NCI-H2227 treated with DMSO at 0.1 percent for 48 hours (cell line): ENCODE measurements around the gene DQX1.
A peak's percentile ranks its signal among the peaks of the same experiment; 100 is the strongest.

Experiments
- DNase-seq: peaks from one replicate; lab custom pipeline; 2025; lab: John Stamatoyannopoulos, UW

Gene DQX1

GRCh38 chr2:74532222-74532621, 6.2 kb upstream of the DQX1 start:
- peak; percentile 40 for DNase-seq

- DNase-seq, result no peak
Measured at GRCh38 chr2:74531666-74532065, 5.6 kb upstream of the DQX1 start.

DNA sequence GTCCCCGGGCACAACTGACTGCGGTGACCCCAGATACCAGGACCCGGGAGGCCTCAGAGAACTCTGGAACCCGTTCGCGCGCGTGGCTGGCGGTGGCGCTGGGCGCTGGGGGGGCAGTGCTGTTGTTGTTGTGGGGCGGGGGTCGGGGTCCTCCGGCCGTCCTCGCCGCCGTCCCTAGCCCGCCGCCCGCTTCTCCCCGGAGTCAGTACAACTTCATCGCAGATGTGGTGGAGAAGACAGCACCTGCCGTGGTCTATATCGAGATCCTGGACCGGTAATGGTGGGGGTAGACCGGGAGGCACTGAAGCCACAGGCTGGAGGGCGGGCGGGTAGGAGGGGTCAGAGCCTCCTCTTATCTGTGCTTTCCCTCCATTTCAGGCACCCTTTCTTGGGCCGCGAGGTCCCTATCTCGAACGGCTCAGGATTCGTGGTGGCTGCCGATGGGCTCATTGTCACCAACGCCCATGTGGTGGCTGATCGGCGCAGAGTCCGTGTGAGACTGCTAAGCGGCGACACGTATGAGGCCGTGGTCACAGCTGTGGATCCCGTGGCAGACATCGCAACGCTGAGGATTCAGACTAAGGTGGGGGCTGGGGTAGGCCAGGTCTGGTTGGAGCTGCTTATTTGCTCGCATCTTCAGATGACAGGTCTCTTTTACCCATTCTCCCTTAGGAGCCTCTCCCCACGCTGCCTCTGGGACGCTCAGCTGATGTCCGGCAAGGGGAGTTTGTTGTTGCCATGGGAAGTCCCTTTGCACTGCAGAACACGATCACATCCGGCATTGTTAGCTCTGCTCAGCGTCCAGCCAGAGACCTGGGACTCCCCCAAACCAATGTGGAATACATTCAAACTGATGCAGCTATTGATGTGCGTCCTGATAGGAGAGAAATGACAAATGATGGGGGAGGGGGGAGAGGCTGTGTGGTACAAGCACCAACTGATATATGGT, 4.5 kb upstream of the DQX1 start:
- DNase-seq, result peak; percentile 15

- DNase-seq, result peak; percentile 97
Measured at GRCh38 chr2:74529357-74530238, 3.6 kb upstream of the DQX1 start, which contains the start of the genes AUP1 and HTRA2. Gene AUP1, minus strand, starts transcription at chr2:74529706. Its CDS starts 77 bp downstream, at chr2:74529629. Gene HTRA2, plus strand, starts transcription at chr2:74529933. Its CDS starts 74 bp downstream, at chr2:74530007.

- DNase-seq, result no peak
Measured at GRCh38 chr2:74528600-74529356, 2.7 kb upstream of the DQX1 start.

DNA sequence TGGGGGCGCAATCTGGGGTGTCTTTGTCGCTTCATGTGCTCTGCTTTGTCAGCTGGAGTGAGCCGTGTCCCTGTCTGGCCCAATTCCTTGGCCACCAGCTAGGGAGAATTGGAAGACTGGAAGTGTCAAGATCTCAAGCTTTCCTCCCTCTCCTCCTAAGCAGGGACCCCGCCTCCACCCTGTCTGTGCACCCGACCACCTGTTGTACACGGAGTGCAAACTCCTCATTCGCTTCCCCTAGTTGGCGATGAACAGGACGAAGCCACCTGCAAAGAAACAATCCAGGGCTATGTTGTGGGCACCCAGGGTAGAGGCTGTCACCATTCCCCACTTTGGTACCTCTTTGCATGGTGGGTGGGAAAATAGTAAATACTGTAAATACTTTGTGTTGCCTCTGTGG, 1.7 kb upstream of the DQX1 start:
- DNase-seq, result no peak

DNA sequence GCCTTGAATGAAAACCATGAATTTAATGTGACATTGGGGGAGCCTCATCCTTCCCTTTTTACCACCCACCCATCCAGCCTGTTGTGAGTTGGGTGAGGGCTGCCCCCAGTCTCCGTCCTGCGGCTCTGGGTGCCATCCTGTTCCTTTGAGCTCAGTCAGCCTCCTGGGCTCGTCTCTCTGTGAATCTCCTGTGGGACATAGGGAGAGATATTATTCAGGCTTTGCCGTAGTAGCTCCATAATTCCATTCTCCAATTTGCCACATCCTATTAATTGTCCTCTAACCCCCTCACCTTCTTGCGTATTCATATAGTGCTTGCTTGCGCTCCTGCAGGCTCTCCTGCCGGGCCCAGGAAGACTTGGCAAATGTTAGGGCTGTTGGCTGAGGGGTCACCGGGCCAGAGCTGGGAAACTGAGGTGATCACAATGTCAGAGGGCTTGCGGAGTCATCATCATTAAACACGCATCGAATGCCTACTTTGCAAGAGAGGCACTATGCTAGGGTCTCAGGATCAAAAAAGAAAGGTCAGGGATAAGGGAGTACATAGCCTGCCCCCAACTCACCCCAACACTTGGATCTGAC, 709 bp upstream of the DQX1 start:
- DNase-seq, result no peak

DNA sequence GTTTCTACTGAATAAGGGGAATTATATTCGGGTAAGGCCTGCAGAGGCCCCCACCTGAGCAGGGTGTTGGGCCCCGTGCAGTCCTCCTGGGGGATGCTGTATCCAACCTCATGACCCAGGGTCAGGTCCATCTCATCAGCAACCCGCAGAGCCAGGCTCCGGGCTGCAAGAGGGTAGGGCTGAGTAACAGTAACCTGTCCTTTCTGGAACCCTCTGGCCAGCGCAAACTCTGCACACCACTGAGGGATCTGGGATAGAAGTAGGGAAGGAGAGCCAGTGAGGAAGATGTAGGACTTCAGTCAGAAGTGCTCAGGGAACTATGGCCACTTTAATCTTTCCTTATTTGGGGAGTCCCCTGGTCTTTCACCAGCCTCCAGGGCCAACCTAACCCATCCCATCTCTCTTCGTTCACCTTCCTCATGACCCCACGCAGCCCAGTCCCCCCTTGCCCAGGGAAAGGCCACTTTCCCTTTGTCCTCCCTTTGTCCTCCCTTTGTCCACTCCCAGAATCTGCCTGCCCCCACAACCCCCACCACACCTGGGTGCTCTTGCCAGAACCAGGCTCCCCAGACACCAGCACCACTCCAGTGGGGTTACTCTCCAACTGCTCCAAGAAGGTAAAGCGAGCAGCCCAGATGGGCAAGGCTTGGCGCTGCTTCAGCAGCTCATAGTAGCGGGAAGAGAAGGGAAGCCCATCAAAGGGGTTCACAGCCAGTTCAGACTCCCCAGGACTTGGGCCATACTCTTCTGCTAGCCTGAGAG, 895 bp downstream of the DQX1 start:
- DNase-seq, result no peak

DNA sequence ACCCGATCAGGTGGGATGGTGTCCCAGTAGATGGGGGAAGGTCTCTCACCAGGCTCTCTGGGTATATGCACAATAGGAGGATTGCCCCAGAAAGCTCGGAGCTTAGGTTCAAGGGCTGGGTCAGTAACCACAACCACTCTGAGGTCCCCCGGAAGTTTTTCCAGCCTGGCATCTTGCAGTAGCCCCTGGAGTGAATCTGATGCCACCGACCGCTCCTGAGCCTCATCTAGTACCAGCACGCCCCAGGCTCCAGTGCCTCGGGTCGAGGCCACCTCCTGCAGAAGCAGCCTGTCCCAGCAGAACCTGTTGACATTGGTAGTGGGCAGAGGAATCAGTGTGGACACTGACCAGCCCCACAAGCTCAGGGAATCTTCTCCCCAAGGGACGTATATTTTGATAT, 2.0 kb downstream of the DQX1 start:
- no peak for DNase-seq

DNA sequence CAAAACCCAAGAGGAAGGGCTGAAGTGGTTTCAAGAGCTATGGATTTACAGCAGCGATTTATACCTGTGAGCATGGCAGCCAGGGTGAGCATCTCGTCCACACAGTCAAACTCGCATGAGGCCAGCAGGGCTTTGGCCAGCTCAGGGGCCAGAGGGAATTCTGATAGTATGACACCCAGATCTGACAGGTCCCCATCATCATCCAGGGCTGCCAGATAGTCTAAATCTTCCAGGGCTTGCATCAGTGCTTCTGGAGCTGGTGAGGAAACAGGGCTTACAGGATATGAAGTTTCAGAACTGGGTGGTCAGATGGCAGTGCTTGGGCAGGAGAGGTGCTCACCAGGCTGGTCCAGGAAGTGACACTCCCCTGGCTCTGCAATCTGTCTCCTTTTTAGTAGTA, 3.5 kb downstream of the DQX1 start:
- DNase-seq, result no peak

- DNase-seq, result no peak
Measured at GRCh38 chr2:74516650-74517049, 9.4 kb downstream of the DQX1 start.

DNA sequence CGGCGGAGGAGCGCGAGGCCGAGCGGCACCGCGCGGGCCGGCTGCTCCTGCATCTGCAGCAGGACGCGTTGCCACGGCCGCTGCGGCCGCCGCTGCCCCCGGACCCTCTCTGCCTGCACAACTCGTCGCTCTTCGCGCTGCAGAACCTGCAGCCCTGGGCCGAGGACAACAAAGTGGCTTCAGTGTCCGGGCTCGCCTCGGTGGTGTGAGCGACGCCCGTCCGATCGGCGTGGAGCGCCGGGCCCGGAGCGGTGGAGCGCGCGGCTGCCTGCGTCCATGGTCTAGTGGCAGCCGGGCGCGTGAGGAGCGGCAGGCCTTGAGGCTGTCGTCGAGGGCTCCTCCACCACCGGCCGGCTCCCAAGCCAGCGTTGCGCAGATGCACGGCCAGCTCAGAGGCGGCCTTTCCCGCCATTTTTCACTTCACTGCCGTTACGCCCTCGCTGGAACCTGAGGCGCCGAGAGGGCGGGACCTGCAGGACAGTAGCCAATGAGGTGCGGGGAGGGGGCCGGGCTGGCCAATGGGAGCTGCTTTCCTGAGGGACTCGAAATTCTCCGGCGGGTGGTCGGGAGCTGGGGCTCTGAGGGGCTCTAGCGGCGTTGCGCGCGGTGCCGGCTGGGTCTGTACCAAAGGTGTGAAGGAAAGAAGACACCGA, 9.9 kb downstream of the DQX1 start:
- no peak for DNase-seq

GRCh38 chr2:74515271-74515980, 10.6 kb downstream of the DQX1 start:
- DNase-seq, result no peak

GRCh38 chr2:74514368-74515270, 11.4 kb downstream of the DQX1 start, which contains the start of gene TLX2:
Gene TLX2, plus strand, starts transcription at chr2:74514450. Its CDS starts 357 bp downstream, at chr2:74514807.
- DNase-seq, result peak; percentile 48

DNA sequence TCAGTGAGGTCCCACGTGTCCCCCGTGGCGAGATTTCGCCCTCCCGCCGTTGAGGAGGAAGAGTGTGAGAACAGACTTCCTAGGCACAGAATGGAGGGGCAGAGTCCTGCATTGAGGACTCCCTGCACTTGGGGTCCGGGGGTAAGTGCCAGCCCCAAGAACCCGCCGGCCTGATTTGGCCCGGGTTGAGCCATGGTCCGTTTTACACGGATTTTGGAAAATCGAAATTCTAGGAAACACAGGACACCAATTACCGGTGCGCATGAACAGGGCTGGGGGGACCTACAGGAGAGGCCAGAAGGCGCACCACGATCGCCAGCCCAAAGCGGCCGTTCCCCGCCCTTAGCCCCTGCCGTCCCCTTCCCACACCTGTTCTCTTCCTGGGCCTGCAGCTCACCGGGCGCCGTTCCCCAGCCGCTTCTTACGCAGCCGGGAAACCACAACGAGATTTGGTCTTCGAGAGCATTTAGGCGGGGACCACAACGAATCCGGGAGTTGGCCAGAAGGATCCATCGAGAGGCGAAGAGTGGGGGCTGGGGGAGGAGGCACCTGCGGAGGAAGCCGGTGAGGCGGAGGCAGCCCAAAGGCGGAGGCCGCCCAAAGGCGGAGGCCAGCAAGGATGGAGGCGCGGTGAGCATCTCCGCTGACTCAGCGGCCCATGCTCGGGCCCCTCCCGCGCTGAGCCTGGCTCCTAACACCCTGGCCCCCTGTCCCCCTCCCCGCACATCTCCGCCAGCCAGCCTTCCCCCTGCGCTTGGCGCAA, 12.2 kb downstream of the DQX1 start:
- DNase-seq, result no peak

DNA sequence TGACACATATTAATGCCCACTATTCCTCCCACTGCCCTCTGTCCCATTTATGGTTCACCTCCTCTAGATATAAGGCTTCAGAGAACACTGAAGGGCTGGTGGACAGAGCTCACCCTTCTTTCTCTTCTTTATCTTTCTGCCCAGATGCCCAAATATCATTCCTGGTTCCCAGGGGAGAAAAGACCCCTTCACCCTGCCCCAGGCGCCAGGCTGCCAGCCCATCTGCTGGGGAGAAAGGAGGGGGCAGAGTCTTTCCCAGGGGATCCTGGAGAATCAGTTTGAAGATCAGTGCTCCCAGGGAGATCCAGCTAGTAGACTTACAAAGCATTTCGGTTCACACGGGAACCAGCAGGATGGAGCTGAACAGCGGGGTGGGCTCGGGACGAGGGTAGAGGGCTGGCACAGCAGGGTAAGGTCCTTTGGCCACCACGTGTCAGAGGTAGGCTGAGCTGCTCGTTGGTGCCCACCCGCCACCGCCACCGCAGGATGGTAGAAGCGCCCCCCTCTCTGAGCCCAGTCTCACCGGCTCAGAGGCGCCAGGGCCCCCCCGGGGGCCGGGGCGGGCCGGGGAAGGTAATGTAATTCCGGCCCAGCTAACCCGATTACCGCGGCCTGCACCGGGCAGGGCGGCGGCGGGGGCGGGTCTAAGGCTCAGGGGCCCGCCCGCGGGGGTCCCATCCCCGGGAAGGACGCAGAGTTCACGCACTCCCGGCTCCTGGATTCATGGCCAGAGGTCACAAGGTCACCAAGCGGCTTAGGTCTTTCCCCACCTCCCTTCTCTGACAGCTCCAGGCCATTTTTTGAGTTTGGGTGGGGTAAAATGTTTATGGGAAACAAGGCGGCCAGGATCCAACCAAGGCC, 13.1 kb downstream of the DQX1 start:
- no peak for DNase-seq
